Type B pancreatic cell (in vitro differentiated cells): ENCODE results near the gene MYH10. TPM values are rescaled to one million over a fixed set of nuclear protein-coding genes. Genes with fewer than 3 reads are reported as not detected.
A peak's percentile ranks its signal among the peaks of the same experiment; 100 is the strongest.

Experiments used
- DNase-seq: peaks from one replicate; pipeline ENCODE4 v3.0.0; 2021; ENCODE audit warnings: mixed read lengths; ENCODE audit not compliant: unreplicated experiment; ENCODE audit errors: extremely low spot score
- H3K27ac Mint-ChIP-seq: 2 replicates; pipeline ENCODE4 v1.8.0; 2021; ENCODE audit warnings: mild to moderate bottlenecking, mixed read lengths
- H3K27me3 Mint-ChIP-seq: 2 replicates; pipeline ENCODE4 v1.8.0; 2021; ENCODE audit warnings: mixed read lengths
- H3K36me3 Mint-ChIP-seq: 2 replicates; pipeline ENCODE4 v1.8.0; 2021; ENCODE audit warnings: mixed read lengths
- H3K4me1 Mint-ChIP-seq: one replicate; pipeline ENCODE4 v1.8.0; 2021; ENCODE audit warnings: mixed read lengths; ENCODE audit not compliant: unreplicated experiment
- H3K4me3 Mint-ChIP-seq: 2 replicates; pipeline ENCODE4 v1.8.0; 2021; ENCODE audit warnings: mild to moderate bottlenecking, mixed read lengths
- H3K9me3 Mint-ChIP-seq: 2 replicates; pipeline ENCODE4 v1.8.0; 2021; ENCODE audit warnings: mixed read lengths
- total RNA-seq: library from RNA; stranded (reverse); gene quantifications from 2 replicates; pipeline ENCODE4 v1.2.1, GENCODE V29; 2021; ENCODE audit warnings: low replicate concordance
- TF ChIP-seq, protein P1 (sequence below): fragments of 200-600 bp; sonication (generic); conservative IDR thresholded peaks from 2 replicates; pipeline ENCODE4 v1.5.0; 2021; ENCODE audit warnings: antibody characterized with exemption, mild to moderate bottlenecking

The MYH10 gene
- total RNA-seq, 1 donor from 2014 or later = 254 TPM

DNA sequence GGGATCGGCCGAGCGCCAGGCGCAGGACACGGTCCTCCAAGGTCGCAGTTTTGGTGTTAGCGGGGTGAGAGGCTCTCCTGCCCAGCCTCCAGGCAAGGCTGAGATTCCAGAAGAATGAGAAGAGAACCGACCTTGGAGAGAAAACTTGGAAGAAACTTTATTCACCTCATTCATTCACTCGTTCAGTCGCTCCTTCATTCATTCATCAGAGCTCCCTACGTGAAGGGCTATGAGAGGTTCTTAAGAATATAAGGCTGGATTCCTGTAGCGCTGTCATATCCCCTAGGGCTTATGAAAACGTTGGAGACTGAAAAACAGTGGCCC is 991 bp upstream of the MYH10 start:
- H3K4me1 Mint-ChIP-seq = peaks cover 27% of the 10 kb centered on the region

DNA sequence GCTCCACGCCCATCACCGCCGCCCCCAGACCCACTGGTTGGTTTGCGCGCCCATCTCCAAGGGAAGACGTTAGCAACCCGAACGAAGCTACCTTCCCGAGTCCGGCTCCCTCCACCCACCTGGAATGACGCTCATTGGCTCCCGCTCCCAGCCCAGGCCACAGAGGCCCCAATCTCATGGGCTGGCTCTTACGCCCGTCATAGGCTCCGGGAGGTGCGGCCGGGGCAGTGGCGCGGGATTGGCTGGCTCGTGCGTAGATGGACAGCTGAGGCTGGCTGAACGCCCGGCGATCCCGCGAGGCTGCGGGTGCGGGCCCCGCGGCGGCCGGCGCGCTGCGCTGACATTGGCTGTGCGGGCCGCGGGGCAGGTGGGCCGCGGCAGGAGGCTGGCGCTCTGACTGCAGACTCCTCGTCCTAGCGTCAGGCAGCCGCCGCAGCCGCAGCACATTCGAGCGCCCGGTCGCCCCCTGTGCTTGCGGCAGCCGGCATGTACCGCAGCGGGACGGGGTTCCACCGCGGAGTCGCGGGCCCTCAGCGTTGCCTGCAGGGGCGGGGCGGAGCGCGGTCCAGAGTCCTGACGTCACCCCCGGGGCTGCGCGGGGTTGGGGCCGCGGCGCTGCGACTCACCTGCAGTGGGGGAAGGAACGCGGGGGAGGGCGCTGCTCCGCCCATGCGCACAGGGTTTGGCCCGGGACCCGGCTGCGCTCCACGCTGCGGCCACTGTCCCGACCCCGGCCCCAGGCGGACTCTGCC is 453 bp upstream of the MYH10 start:
- H3K9me3 Mint-ChIP-seq = no peaks in the 10 kb centered on the region
- H3K4me3 Mint-ChIP-seq = peak overlapping the region; percentile 99
- peak overlapping the region; percentile 98 for H3K27ac Mint-ChIP-seq
- no peaks in the 10 kb centered on the region for H3K36me3 Mint-ChIP-seq
- H3K4me1 Mint-ChIP-seq = peaks cover 27% of the 10 kb centered on the region
- H3K27me3 Mint-ChIP-seq = no peaks in the 10 kb centered on the region
- TF ChIP-seq, protein P1, sequence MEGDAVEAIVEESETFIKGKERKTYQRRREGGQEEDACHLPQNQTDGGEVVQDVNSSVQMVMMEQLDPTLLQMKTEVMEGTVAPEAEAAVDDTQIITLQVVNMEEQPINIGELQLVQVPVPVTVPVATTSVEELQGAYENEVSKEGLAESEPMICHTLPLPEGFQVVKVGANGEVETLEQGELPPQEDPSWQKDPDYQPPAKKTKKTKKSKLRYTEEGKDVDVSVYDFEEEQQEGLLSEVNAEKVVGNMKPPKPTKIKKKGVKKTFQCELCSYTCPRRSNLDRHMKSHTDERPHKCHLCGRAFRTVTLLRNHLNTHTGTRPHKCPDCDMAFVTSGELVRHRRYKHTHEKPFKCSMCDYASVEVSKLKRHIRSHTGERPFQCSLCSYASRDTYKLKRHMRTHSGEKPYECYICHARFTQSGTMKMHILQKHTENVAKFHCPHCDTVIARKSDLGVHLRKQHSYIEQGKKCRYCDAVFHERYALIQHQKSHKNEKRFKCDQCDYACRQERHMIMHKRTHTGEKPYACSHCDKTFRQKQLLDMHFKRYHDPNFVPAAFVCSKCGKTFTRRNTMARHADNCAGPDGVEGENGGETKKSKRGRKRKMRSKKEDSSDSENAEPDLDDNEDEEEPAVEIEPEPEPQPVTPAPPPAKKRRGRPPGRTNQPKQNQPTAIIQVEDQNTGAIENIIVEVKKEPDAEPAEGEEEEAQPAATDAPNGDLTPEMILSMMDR = peak; percentile 51
- peak; percentile 99 for DNase-seq

More for the DNA sequence above, 991 bp upstream of the MYH10 start:
- Mint-ChIP-seq H3K9me3 (no peaks in the 10 kb centered on the region), H3K36me3 (no peaks in the 10 kb centered on the region), H3K4me3 (peak overlapping the region; percentile 89), H3K27me3 (no peaks in the 10 kb centered on the region), H3K27ac (peak overlapping the region; percentile 93)
- TF ChIP-seq, protein P1 = no peak
- DNase-seq = no peak

DNA sequence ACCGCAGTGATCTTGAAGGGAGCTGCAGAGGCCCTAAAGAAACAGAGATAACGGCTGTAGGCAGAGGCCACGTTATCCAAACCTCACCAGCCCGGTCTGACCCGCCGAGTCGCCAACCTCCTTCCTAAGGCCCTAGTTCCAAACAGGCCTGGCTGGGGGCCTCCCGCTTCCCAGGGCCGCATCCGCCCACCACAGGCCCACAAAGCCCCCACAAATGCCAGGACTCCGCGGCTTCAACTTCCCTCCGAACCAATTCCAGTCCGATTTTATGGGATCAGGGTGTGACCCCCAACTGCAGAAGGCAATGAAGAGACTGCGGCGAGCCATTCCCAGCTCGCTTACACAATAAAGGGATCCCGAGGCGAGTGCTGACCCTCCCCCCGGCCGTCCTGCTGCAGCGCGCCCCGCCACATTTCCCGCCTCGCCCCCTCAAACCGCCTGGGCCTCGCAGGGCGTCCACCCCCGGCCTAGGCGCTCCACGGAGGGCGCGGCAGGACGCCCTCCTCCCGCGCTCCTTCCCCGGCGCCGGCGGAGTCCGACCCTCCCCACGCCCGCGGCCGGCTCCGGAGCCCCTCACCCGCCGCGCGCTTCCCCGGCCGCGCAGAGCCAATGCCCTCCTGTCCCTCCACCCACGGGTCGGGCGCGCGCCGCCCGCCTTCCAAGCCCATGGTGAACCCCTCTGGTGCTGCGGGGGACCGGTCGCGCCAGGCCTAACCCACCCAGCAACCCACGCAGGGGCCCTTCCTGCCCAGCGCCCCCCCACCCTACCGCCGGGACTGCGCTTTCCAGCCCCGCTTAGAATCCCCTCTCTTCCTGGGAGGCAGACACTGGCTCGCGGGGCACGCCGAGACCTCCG is 926 bp downstream of the MYH10 start:
- H3K4me1 Mint-ChIP-seq = peaks cover 27% of the 10 kb centered on the region
- TF ChIP-seq, protein P1 = no peak
- H3K9me3 Mint-ChIP-seq = no peaks in the 10 kb centered on the region
- peak overlapping the region; percentile 98 for H3K27ac Mint-ChIP-seq
- no peaks in the 10 kb centered on the region for H3K27me3 Mint-ChIP-seq
- DNase-seq = no peak
- peak overlapping the region; percentile 99 for H3K4me3 Mint-ChIP-seq
- H3K36me3 Mint-ChIP-seq = peaks cover under 1% of the 10 kb centered on the region

DNA sequence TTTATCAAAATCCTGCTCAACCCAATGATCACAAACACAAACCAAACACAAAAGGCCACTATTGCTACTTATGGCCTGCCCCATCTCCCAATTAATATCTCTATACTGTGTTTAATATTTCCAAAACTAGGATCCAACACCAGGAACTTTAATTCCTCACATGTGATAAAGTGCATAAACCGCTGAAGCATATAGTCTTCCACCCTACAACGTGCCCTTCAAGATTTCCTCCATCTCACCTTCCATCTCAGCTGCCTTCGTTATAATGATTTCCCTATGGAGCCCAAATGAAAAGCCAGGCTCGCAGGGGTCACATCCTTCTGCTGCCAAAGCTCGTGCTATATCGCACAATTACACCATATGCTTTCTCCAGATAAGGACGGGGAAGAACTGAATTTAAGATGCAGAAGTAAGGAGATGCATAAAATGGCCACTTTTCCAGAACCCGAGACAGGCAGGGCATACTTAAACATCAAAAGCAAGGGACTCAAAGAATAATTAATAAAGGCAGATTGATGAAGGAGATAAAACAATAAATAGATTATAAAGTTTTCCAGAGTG is 1.8 kb downstream of the MYH10 start:
- peak overlapping the region; percentile 33 for H3K27ac Mint-ChIP-seq
- no peaks in the 10 kb centered on the region for H3K9me3 Mint-ChIP-seq
- peaks cover 34% of the 10 kb centered on the region for H3K4me1 Mint-ChIP-seq
- H3K27me3 Mint-ChIP-seq = no peaks in the 10 kb centered on the region
- no peak for DNase-seq
- TF ChIP-seq, protein P1 = no peak
- H3K4me3 Mint-ChIP-seq = peak overlapping the region; percentile 99
- peaks cover 10% of the 10 kb centered on the region for H3K36me3 Mint-ChIP-seq

GRCh38 chr17:8628172-8628571 is 2.4 kb downstream of the MYH10 start:
- H3K27me3 Mint-ChIP-seq = no peaks in the 10 kb centered on the region
- TF ChIP-seq, protein P1 = no peak
- peaks cover 36% of the 10 kb centered on the region for H3K4me1 Mint-ChIP-seq
- H3K9me3 Mint-ChIP-seq = no peaks in the 10 kb centered on the region
- peaks cover 12% of the 10 kb centered on the region for H3K36me3 Mint-ChIP-seq
- peak overlapping the region; percentile 33 for H3K27ac Mint-ChIP-seq
- no peak for DNase-seq
- H3K4me3 Mint-ChIP-seq = peak overlapping the region; percentile 99
